Mucosa of descending colon (tissue), 3 donors: ENCODE results near the gene BCL2. TPM values are rescaled to one million over a fixed set of nuclear protein-coding genes. Genes with fewer than 3 reads are reported as not detected.
A peak's percentile ranks its signal among the peaks of the same experiment; 100 is the strongest.

Experiments
- ATAC-seq: fragments of 200-7000 bp; cut with Tn5 transposase; one replicate; pipeline ENCODE4 v1.9.1; 2020; ENCODE audit warnings: mild to moderate bottlenecking, moderate library complexity
- DNase-seq, 3 donors: peaks; one replicate each; pipeline ENCODE4 v3.0.0-alpha.2; 2020
- H3K36me3 ChIP-seq: fragments of 200-600 bp; one replicate; pipeline ENCODE4 v1.8.0; 2021; ENCODE audit warnings: low read depth, mild to moderate bottlenecking
- H3K4me1 ChIP-seq: fragments of 200-600 bp; one replicate; pipeline ENCODE4 v1.8.0; 2021; ENCODE audit warnings: low read depth, mild to moderate bottlenecking
- H3K4me3 ChIP-seq: fragments of 200-600 bp; one replicate; pipeline ENCODE4 v1.8.0; 2021; ENCODE audit warnings: mild to moderate bottlenecking
- H3K9me3 ChIP-seq: fragments of 200-600 bp; one replicate; pipeline ENCODE4 v1.8.0; 2021; ENCODE audit warnings: mild to moderate bottlenecking
- intact Hi-C, 2 donors: fragments of 100-400 bp; cut with DNase I in 1 of 2; cut with micrococcal nuclease in 1 of 2; formaldehyde crosslinking; loops; one replicate each; pipeline versions ENCODE4 v1.11.0 to v1.11.1; 2022; cut with DNase I, micrococcal nuclease
- total RNA-seq, 3 donors: library from RNA; stranded (reverse); fragmentation: NEBNext Ultra II Directional in 2 of 3; extraction: Animal tissue kit (Norgen Biotek cat#: 25700) in 2 of 3; gene quantifications; one replicate each; pipeline versions ENCODE4 v1.2.1 to v1.2.4, GENCODE V29; 2021 to 2023
- TF ChIP-seq, protein P1 (sequence below): fragments of 200-600 bp; IDR thresholded peaks from one replicate; pipeline ENCODE4 v1.8.0; 2022; ENCODE audit warnings: antibody characterized with exemption, mild to moderate bottlenecking
- donor health status: DM: no; HTN: no; CAD: no; lungs with moderate emphysema.
- donor health status: DM: no; HTN: no; CAD: no.
- donor health status: DM: no; HTN: yes; CAD: no.

BCL2 gene
- total RNA-seq, 3 donors from 2014 or later: 17.7 to 25.7 (median 20.5) TPM

- intact Hi-C loops: no loop called here
- TF ChIP-seq, protein P1, sequence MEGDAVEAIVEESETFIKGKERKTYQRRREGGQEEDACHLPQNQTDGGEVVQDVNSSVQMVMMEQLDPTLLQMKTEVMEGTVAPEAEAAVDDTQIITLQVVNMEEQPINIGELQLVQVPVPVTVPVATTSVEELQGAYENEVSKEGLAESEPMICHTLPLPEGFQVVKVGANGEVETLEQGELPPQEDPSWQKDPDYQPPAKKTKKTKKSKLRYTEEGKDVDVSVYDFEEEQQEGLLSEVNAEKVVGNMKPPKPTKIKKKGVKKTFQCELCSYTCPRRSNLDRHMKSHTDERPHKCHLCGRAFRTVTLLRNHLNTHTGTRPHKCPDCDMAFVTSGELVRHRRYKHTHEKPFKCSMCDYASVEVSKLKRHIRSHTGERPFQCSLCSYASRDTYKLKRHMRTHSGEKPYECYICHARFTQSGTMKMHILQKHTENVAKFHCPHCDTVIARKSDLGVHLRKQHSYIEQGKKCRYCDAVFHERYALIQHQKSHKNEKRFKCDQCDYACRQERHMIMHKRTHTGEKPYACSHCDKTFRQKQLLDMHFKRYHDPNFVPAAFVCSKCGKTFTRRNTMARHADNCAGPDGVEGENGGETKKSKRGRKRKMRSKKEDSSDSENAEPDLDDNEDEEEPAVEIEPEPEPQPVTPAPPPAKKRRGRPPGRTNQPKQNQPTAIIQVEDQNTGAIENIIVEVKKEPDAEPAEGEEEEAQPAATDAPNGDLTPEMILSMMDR: no peak
- Histone ChIP-seq H3K4me1 (peaks cover 15% of the 10 kb centered on the region), H3K36me3 (no peaks in the 10 kb centered on the region), H3K4me3 (no peak overlapping the region), H3K9me3 (no peaks in the 10 kb centered on the region)
- no peak for DNase-seq
- no peak for ATAC-seq
Measured at GRCh38 chr18:63224630-63225029, 94.9 kb downstream of the BCL2 start.

- no peaks in the 10 kb centered on the region for H3K9me3 ChIP-seq
- ATAC-seq (no peak), DNase-seq (no peak)
- no peak overlapping the region for H3K4me3 ChIP-seq
- intact Hi-C loops: no loop called here
- TF ChIP-seq, protein P1: no peak
- peaks cover 15% of the 10 kb centered on the region for H3K4me1 ChIP-seq
- H3K36me3 ChIP-seq: no peaks in the 10 kb centered on the region
Measured at GRCh38 chr18:63223837-63224236, 95.7 kb downstream of the BCL2 start.

GRCh38 chr18:63220903-63221302, 98.7 kb downstream of the BCL2 start:
- H3K9me3 ChIP-seq: no peaks in the 10 kb centered on the region
- no peak for DNase-seq
- intact Hi-C loops: no loop called here
- no peak overlapping the region for H3K4me3 ChIP-seq
- no peaks in the 10 kb centered on the region for H3K36me3 ChIP-seq
- H3K4me1 ChIP-seq: peaks cover 21% of the 10 kb centered on the region
- no peak for ATAC-seq
- TF ChIP-seq, protein P1: no peak

DNA sequence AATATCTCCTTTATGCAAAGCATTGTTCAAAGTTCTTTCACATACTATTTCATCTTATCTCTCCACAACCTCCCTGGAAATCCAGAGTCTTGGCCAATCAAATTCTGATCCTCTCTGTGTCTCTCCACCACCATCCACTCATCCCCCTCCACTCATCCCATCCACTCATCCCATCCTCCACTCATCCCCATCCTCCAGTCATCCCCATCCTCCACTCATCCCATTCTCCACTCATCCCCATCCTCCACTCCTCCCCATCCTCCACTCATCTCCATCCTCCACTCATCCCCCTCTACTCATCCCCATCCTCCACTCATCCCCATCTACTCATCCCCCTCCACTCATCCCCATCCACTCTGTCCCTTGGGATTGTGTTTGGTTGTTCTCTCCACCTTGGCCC, 101.1 kb downstream of the BCL2 start:
- TF ChIP-seq, protein P1: no peak
- DNase-seq: no peak
- no peaks in the 10 kb centered on the region for H3K36me3 ChIP-seq
- H3K9me3 ChIP-seq: no peaks in the 10 kb centered on the region
- H3K4me1 ChIP-seq: peaks cover 11% of the 10 kb centered on the region
- H3K4me3 ChIP-seq: no peak overlapping the region
- ATAC-seq: peak; percentile 45
- intact Hi-C loops: no loop called here

- DNase-seq (no peak), ATAC-seq (peak; percentile 58)
- Histone ChIP-seq H3K4me3 (no peak overlapping the region), H3K9me3 (no peaks in the 10 kb centered on the region), H3K4me1 (peaks cover 11% of the 10 kb centered on the region), H3K36me3 (no peaks in the 10 kb centered on the region)
- TF ChIP-seq, protein P1: no peak
- intact Hi-C loops: no loop called here
Measured at GRCh38 chr18:63216516-63217311, 102.9 kb downstream of the BCL2 start.
